GM12872 (cell line): Measurements from ENCODE around the gene SPSB3.

ENCODE experiments used
- TF ChIP-seq, protein P1 (sequence below): IDR thresholded peaks from 3 replicates; pipeline ENCODE4 v1.5.1; 2011; ENCODE audit warnings: low read depth, mild to moderate bottlenecking, low read length, moderate library complexity; ENCODE audit not compliant: insufficient read depth

Gene SPSB3

DNA sequence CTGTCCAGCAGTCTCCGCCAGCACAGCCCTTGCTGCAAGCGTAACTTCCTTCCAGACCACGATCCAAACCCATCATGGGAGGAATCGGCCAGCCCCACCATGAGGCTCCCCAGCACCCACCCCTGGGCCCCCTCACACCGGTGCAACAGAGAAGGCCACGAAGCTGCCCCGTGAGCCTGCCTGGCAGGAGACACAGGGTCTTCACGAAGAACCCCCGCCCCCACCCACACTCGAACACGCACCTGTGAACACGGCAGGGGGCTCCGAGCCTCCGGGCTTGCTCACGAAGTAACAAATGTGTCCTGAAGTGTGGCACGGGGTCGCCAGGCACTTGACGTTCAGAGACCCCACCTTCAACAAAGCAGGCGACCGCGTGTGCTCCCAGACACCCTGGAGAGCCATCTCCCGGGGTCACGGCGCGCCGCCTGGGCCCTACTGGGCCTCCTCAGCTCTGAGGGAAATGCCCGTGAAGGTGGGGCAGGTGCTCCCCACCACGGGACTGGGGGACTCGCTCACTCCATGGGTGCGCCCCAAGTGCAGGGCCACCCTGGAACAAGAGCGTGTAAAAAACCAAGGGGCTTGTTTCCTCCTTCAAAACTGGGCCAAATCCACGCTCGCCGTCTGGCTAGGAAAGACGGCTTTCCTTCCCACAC lies 36.6 kb upstream of the SPSB3 start:
- TF ChIP-seq, protein P1, sequence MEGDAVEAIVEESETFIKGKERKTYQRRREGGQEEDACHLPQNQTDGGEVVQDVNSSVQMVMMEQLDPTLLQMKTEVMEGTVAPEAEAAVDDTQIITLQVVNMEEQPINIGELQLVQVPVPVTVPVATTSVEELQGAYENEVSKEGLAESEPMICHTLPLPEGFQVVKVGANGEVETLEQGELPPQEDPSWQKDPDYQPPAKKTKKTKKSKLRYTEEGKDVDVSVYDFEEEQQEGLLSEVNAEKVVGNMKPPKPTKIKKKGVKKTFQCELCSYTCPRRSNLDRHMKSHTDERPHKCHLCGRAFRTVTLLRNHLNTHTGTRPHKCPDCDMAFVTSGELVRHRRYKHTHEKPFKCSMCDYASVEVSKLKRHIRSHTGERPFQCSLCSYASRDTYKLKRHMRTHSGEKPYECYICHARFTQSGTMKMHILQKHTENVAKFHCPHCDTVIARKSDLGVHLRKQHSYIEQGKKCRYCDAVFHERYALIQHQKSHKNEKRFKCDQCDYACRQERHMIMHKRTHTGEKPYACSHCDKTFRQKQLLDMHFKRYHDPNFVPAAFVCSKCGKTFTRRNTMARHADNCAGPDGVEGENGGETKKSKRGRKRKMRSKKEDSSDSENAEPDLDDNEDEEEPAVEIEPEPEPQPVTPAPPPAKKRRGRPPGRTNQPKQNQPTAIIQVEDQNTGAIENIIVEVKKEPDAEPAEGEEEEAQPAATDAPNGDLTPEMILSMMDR = no peak

DNA sequence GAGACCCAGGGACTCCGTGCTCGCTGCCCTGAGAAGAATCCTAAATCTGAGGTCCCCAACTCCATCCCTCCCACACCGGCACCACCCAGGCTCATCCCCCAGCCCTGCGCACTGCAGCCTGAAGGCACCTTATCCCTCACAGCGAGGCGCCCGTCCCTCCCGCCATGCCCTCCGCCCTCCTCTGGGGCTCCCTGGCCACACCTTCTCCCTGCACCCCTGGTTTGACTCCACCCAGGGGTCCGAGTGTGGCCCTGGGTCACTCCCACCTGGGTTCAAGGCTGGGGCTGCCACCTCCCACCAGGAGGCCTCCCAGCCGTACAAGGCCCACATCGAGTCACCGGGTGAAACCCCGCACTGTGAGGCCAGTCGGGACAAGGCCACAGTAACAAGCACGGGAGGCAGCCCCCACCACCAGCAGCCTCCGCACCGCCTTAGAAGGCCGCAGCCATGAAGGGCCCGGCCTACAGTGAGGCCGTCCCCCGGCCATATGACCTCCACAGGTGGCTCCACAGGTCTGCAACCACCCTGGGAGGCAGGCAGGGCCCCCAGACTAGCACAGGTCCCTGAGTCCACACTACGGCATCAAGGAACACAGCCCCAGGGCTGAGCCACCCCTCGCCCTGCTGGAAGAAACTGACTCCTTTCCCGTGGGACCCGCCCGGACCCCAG lies 36.0 kb upstream of the SPSB3 start:
- TF ChIP-seq, protein P1 = no peak

DNA sequence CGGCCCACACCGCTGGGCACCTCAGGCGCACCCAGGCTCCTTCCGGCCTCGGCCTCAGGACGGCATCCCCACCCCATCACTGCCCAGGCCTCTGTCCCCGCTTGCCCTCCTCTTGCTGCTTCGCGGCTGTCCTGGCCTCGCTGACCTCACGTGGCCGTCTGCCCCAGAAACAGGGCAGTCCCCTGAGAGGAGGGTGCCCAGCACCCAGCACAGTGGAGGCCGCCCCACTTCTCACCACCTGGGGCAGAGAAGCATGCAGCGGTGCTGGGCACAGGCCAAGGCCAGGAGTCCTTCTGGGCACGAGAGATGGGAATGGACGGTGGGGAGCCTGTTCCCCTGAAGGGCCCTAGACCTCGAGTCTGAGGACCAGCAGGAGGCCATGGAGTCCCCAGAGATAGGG lies 35.3 kb upstream of the SPSB3 start:
- TF ChIP-seq, protein P1 = no peak

DNA sequence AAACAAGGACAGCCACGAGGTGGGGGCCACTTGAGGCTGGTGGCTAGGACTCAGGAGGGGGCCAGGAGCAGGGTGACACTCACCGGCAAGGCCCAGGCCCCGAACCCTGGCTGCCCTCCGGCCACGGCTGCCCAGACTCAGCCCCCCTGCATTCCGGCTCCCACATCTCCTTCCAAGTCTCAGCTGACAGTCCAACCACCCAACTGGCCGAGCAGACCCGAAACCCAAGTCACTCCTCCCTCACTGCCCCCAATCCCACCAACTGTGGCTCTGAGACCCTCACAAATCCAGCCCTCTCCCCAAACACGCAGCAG lies 34.9 kb upstream of the SPSB3 start:
- TF ChIP-seq, protein P1 = no peak

DNA sequence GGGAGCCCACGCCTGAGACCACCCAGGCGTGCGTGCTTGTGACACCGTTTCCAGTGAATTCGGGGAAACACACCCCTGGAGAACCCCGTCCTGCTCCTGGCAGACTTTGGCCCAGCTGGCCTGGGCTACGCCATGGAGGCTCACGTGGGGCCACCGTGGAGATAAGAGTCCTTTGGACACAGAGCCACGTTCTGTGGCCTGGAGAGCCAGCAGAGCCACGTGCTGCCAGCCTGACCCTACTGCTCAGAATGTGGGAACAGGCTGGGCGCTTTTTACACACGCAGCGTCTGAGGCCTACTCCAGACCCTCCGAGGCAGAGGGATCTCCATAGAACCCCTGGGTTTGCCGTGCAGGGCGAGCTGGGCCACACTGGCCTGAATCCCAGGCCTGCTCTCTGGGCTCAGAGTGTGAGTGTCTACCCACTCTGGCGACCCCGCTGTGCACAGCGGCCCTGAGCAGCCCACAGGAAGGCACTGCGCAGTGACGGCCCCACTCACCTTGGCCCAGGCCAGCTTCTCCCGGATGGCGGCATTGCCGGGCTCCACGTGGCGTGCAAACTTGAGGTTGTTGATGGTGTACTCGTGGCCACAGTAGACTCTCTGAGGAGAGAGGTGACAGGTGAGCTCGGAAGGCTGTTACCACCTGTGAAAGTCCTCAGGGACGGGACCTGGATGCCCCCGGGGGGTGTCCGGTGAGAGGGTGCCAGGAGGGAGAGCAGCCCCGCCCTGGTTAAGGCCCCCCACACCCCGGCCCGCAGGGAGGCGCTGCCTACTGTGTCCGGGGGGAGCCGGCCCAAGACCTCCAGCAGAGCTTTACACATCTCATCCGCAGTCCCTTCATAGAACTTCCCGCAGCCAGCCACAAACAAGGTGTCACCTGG lies 34.3 kb upstream of the SPSB3 start:
- TF ChIP-seq, protein P1 = no peak

DNA sequence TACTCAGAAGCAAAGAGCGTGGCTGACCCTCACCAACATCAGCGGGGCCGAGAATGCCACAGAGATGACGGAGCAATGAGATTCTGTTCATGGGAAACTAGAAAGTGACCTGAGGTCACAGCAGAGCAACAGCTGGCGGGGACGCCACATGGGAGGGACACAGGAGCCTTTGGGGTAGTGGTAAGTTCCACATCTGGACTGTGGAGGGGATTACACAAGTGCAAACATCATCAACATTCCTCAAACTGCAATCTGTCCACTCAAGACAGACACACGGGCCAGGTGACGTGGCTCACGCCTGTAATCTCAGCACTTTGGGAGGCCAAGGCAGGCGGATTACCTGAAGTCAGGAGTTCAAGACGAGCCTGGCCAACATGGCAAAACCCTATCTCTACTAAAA lies 33.1 kb upstream of the SPSB3 start:
- TF ChIP-seq, protein P1 = no peak

DNA sequence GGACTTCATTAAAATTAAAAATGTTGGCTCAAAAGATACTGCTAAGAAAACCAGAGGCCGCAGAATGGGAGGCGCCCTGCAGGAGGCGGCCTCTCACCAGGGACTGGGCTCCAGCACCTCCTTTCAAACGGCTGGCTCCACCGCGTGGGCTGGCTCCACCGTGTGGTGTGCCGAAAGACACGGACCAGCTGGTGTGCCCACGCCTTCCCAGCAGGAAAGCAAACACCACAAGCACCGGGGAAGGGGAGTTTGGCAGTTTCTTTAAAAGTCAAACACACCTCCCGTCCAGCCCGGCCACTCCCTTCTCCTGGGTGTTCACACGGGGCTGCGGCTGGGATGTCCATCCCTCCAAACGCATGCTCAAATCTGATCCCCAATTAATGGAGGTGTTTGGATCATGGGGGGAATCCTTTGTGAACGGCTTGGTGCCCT lies 30.4 kb upstream of the SPSB3 start:
- TF ChIP-seq, protein P1 = peak; percentile 29; the same call in 1 of the 3 replicates
